ENCODE measurements around the gene LRRFIP1.
A peak's percentile ranks its signal among the peaks of the same experiment; 100 is the strongest.

LRRFIP1 gene

DNA sequence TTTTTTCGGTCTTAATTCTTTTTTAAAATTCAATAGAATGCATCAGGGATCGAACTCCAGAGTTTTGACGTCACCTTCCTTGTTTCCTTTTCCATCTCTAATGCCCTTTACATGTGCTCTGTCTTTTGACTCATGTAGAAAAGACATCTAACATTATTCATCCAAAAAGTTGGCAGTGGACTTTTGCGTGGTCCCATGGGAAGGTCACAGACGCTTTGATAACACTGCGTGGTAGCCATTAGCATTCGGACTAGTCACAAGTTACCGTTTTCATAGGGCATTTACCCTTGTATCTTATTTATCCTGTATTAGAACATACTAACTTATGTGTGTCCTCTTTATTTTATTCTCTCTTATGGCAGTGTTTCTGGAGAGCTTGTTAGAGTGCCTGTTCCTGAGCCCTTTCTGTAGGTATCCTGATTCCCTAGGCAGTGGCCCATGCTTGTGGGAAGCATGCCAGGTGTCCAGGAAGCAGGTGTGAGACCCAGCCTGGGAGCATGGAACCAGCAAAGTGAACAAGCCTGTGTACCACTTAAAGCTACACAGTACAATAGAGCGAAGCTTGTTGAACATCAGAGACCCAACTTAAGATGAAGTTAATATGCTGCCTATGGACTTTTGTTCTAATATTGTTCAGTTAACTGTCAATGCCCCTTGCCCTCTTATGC is 97.6 kb downstream of the LRRFIP1 start:
- no peak for DNase-seq (ENCODE audit: low read depth)

DNA sequence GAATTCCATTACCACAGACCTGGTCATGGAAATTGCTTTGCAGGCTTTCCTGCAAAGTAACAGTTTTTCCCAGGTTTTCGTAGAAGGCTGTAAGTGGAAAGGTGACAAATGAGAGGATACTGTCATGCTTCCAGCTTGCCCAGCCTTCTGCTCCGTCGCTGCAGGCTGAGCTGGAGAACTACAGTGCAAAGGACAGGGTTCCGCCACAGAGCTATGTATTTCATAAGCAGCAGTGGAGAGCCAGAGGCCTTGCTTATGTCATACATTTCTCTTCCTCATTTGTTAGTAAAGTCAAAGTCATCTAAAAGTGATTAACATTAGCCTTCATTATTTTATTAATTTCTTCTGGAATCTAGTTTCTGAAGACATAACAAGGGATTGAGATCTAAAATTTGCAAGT is 98.3 kb downstream of the LRRFIP1 start:
- DNase-seq (ENCODE audit: low read depth), result no peak

DNA sequence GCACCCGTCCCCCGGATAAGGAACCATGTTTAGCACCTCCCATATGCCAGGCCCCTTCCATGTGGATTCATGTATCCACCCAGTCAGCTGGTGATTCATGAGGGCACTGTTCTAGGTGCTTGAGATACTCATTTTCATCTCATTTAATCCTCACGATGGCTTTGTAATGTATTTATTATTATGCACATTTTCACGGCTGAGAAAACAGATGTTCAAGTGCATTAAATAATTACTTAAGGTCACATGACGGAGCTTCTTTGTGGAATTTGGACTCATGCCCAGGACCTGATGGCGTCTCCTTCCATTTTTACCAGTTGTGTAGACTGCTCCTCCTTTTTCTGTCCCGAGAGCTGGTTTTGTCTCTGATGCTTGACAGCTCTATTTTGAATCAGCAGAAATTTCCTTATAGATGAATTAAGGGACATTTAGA is 99.0 kb downstream of the LRRFIP1 start:
- DNase-seq (ENCODE audit: low read depth), result no peak

DNA sequence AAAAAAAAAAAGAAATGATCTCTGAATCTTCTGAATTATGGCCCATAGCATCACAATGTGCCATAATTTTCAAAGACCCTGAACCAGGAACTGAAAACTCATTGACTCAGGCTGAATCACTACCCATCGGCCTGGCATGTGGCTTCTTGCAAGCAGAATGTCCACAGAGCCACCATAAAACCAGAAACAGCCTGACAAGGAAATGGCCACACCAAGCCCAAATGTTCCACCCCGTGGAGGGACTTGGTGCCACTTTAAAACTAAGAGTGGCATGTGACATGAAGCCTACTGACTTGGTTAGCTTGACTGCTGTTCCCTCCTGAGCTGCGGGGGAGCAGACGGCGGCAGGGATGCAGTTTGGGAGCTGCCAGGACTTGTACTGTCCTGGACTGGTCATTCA is 100.0 kb downstream of the LRRFIP1 start:
- no peak for DNase-seq (ENCODE audit: low read depth)

DNA sequence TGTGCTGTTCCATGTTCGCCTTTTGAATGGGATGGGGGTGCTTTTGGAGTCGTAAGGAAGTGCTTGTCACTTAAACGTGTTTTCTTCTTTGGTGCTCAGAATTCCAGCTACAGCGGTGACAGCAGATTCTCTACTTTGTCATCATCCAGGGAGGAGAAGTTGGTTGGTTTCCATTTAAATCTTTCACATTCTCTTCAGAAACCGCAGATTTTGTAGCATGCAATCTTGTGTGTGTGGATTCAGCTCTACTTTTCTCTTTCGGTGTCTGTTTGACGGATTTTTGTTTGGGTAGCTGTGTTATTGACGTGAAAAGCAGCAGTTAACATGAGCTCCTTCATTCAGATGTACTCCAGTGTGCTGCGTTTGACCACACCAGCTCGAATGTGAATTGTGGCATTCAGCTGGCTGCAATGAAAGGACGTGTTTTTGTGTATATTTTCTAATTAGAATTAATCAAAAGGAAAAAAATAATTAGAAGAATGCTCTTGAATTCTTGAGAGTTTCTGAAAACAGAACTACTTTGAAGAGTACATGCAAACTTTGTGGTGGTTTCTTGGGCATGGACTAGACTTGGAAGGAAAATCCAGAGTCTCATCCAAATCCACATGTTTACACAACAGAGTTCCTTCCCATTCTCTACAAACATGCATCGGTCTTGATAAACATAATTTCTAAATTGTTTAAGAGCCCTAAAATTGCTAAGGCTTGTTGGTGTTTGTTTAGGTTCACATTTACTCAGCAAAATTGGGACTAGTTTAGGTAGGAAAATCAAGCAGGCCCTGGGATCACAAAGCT is 102.5 kb downstream of the LRRFIP1 start:
- no peak for DNase-seq (ENCODE audit: low read depth)

DNA sequence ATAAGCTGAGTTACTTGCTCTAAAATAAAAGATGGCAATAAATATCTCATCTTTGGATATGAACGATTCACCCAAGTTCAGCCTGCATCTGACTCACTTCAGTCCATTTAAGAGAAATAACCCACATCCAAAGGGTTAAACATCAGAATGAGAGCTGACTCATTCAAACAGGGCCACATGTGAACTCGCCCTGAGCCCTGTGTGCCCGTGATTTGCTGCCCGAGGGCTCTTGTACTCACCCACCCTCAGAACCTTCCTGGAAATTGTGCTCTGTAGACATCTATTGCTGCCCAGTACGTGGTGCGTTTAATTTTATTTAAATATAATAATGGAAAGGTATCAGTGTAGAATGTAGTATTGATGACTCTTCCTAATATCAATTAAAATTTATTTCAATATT is 104.3 kb downstream of the LRRFIP1 start:
- no peak for DNase-seq (ENCODE audit: low read depth)

DNA sequence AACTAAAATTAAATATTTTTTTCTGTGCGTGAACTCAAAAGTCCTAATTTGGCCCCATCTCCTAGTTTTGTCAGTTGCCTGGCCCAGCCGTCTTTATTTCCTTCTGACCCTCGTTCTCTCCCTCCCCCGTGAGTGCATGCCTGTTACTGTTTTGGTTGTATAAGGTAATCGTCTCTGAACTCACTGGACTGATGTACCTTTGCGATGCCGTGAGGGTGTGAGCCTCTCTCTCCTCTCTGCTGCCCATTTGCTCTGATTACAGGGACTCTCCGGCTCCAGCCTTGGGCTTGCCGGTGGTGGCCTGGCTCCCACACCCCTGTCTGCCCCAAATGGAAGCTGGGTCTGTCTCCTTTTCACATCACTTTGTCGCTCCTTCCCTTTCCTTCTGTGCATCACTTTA is 104.7 kb downstream of the LRRFIP1 start:
- no peak for DNase-seq (ENCODE audit: low read depth)

DNA sequence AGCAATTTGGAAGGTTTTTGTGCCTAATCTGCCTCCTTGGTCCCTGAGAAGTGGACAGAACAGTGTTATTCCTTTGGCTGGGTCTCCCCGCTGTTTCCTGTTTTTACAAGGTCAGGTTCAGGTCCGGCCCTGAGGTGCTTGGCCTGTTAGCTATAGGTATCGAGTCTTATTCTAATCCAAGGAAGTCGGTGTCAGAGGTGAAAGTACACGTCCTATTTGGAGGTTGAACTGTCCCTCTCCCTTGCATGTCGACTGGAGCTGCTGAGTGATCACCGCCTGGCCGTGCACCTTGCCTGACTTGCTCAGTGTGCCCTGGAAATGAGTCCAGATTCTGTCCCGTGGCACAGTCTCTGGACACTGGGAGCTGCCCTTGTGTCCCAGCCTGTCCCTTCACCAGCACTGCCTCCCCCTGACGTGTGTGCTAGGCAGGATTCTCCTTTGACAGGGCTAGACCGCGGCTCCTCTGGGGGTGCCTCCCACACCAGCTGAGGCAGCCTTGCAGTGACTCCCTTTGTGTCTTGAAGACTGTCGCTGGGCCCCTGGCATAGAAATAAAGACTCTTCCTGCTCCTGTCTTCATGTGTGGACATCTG is 105.5 kb downstream of the LRRFIP1 start:
- DNase-seq (ENCODE audit: low read depth), result no peak

DNA sequence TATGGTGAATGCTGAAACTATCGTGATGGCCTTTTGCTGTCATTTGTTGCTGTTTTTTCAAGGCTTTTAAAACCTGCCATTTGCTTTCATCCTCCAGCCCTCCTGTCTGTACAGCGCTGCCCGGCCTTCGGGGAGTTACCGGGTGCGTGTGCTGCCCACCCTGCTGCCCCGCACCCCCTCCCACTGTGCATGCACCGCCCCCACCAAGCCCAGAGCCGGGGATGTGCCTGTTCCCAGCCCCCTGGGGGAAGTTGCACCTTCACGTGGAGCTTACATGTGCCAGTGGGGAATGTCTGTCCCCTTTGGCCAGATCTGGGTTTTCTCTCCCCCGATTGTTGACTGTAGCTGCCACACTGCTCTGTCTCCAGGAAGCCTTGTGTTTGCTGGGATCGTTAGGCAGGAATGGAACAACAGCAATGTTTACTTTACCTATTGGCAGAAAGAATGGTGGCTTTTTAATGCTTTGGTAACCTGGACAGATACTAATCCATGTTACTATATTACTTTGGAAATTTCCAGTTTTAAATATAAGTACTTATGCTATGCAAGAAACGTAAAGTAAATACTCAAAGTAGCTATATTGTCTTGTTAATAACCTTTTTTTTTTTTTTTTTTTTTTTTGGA is 106.4 kb downstream of the LRRFIP1 start:
- no peak for DNase-seq (ENCODE audit: low read depth)

DNA sequence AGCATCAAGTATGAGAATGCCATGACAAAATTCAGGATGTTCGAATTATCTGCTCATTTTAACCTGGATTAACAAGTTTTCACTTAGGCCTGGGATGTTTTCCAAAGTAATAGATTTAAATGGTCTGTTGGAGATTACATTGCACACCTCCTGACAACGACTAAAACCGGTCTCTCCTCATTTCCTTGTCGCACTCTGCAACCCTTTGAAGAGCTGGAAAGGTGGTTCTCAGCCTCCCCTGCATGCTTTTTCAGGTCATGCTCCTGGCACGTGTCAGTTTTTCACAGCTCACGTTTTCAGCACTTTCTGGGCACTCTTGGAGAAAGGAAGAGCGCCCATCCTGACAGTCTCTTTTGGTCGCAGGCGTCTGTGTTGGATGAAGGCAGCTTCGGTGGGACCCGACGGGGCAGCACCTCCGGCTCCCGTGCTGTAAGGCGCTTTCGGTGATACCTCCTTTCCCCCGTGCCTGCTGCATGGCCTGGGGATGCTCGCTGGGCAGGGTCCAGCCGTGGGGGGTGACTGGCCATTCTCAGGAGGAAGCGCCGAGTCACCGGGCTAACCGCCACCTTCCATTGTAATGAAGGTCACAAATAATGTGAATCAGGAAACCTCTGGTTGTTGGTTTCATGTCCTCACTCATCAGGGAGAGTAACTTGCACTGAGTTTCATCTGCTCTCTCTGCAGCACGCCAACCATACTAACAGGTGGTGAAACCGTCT is 107.7 kb downstream of the LRRFIP1 start:
- DNase-seq (ENCODE audit: low read depth), result no peak

DNA sequence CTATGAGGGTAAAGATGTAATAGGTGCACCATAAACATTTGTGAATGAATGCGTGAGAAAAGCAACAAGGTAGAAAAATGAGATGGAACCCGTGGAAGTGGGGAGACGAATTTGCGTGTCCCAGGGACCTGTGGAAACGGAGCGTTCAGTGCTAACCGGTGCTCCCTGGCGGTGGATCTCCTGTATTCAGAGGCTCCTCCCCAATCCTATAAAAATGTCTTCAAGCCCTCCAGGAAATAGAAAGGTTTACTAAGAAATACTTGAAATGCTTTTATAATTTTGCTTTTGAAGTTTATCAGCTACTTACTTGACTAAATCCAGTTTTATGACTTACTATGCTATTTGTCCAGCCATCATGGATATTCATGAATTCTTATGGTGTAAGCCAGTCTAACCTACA is 108.4 kb downstream of the LRRFIP1 start:
- DNase-seq (ENCODE audit: low read depth), result no peak

DNA sequence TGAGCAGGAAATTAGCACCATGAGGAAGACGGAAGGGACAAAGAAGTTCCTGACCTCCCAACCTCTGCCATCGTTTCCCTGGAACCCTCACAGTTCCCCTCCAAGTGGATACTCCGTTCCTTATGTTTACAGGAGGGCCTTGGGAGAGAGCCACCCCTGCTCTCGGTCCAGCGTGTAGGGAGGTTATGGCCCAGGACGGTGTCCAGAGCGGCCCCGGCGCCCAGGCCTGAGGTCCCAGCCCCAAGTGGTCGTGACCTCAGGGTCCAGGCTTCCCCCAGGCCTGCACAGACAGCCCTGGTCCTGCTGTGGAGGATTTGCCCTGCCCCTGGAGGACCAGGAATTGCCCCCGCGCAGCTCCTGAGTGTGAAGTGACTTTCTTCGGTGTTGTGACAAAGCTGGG is 109.4 kb downstream of the LRRFIP1 start:
- no peak for DNase-seq (ENCODE audit: low read depth)

DNA sequence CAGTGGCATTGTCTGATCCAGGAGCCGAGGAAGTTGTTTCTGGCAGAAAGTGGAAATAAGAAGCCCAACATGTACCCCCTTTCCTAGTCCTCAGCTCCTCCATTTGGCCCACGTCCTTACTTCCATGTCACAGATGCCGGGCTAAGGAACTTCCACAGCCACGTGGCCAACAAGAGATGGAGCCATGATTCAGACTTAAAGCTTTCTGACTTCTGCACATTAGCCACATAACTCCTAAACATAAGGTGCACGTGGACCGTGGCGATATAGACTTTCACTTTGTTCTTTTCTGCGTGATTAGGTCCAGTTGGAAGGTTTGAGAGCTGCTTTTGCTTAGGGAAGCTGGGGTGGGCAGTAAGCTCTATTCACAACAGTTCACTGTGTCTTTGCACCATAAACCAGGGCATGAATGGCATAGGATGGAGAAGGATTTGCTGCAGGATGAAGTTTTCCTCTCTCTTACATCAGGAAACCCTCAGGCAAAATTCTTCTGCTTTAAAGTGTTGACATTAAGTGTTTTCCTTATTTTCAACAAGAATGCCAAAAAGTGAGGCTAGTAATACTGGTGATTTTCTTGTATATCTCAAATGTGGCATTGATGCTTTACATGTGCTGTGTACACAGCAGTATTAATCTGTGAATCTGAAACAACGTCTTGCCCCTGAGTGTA is 109.9 kb downstream of the LRRFIP1 start:
- no peak for DNase-seq (ENCODE audit: low read depth)

DNA sequence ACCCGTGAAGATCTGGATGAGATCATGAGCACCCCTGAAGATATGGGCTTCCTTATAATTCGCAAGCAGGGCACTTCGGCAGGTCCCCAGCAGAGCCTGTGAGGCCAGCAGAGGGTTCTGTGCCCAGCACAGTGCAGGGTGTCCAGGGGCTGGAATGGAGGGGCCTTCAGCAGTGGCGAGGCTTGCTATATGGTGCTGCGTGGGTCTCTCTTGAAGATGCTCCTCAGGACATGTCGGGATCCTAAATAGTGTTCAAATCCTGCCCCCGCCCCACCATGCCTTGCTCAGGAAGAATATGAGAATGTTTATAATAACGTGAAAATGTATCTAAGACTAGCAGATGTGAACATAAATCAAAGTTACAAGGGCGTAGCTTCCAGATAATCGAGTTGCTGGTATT is 110.9 kb downstream of the LRRFIP1 start:
- DNase-seq (ENCODE audit: low read depth), result no peak

DNA sequence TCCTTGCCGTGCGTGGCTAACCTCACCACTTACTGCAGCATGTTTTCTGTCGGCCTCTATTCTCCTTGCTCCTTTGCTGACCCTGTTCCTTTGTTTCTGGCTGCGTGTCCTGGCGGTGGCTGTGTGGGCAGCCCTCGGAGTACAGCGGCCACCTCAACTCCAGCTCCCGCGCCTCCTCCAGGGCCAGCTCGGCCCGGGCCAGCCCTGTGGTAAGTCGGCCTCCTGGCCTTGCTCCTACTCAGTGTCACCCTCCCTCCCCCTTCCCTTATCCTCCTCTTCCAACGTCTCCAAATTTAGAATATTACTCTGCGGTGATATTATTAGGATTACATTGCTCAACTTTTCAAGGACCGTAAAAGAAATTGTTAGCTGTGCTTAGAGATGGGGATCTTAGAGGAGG is 111.7 kb downstream of the LRRFIP1 start:
- no peak for DNase-seq (ENCODE audit: low read depth)

DNA sequence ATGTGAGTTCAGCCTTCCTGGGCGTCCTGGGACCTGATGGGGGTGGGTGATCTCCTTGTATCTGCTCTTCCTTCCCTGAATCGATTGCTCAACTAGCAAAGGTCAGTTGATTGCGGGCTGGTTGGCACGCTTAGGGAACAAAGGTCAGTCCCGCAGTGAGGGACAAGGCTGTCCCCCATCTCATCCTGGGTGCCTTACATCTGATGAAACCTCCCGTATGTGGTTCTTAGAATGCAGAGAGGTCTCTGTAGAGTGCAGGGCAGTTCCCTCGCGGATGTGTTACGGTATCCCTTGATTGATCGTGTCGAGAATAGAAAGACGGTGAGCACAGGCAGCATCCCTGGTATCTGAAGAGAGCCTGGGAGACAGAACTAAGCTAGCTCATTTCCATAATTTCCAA is 114.8 kb downstream of the LRRFIP1 start:
- no peak for DNase-seq (ENCODE audit: low read depth)

DNA sequence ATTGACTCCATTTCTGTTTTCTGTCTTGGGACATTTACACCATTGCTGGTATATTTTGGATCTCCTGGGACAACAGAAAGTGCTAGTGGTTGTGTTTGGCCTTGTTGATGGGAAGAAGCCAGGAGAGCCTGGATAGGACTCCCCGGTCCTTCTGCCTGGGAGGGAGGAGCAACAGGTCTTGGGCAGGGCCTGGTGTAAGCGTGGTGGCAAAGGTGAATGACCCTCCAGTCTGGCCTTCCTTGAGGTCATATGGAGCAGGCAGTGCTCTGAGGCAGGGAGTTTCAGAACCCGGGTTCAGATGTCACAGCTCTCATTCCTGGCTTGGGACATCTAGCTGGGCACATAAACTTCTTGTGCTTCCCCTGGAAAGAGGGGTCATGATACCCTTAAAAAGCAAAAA is 115.2 kb downstream of the LRRFIP1 start:
- no peak for DNase-seq (ENCODE audit: low read depth)

DNA sequence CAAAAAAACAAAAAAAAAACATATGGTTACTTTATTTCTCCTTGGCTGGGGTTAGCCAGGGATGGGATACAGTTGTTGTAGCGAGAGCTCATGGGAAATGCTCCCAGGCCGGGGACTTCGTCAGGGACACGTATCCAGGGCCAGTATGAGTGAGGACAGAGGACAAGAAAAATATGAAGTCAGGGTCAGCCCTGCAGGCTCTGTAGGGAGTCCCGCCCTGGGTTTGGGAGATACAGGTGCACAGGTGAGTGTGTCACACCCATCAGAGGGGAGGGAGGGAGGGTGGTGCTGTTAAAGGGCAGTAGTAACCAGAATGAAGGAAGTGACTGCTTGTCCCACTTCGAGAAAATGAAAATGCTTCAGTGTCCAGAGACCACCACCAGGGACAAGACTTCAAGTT is 115.6 kb downstream of the LRRFIP1 start:
- no peak for DNase-seq (ENCODE audit: low read depth)

DNA sequence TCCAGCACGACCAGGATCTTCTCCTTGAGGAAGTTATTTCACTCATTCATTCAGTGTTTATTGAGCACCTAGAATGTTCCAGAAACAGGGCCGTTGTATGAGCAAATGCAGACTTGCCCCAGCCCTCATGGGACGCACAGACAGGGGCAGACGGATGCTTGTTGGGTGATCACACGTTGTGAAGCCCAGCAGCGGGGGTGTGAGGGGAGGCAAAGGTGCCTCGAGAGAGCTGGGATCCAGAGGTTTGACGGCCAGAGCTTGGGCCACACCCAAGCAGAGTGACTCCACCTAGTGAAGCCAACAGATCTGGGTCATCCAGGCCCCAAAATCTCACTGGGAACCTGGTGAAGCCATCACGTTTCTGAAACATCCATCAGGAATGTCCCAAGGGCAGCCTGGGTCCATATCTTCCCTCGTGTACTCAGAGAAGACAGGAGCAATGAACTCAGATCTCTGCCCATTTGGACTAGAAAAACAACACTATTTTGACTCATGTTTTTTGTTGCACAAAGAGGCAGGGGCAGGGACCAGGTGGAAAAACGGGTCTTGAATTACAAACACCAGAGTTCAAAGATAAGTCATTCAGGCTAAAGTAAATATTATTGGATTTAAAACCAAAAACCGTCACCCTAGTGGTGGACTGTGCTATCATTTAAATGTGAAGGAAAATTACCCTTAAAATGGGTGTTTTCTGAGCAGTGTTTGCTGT is 116.3 kb downstream of the LRRFIP1 start:
- DNase-seq (ENCODE audit: low read depth), result no peak

DNA sequence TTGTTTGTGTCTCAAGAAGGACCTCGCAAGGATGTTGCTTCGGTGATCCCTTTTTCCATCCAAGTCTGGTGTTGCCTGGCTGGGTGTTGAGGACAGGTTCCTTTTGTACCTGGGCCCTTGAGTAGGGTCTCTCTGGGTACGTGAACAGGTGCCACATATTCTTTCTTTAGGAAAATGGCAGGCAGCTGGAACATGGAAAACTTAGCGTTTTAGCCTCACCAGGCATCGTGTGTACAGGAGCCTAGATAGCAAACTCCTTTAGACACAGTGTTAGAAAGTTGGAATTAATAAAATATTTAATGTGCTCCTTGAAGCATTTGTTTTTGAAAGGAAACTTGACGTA is 116.9 kb downstream of the LRRFIP1 start:
- no peak for DNase-seq (ENCODE audit: low read depth)

DNA sequence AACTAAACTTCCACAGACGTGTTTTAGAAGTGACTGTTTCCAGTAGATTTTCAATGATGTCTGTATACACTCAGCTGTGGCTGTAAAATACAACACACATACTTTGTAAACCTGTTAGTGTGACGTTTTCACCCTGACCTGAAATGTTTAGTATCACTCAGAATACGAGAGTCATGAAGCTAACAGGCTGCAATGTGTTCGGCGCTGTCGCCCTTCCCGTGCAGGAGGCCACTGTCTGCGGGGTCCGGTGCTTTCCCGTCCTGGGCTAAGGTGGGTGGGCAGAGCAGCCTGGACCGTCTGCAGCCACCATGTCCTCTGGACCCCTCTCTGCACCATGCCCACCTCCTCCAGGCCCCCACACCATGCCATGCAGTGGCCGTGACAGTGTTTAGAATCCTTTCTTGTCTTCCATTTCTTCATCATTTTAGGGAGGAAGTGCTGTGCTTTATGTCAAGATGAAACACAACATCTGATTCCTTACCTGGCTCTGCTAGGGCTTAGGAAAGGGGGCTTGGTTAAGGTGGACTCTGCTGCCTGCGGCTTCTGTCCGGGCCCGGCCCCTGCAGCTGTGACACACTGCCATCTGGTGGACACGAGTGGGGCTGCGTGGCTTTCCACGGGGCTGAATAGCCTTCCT is 117.3 kb downstream of the LRRFIP1 start:
- DNase-seq (ENCODE audit: low read depth), result peak; percentile 71
